AG08396 (cell line): Measurements from ENCODE around the gene CMTM3.
A peak's percentile ranks its signal among the peaks of the same experiment; 100 is the strongest.
"Not testable (repeated sequence)": the region's sequence is repeated elsewhere in the genome, so short reads cannot be mapped to it uniquely, and the experiment has no call there.

Experiments used
- DNase-seq: peaks from one replicate; pipeline ENCODE4 v3.0.0; 2012; ENCODE audit warnings: low spot score, mixed read lengths

The CMTM3 gene

DNA sequence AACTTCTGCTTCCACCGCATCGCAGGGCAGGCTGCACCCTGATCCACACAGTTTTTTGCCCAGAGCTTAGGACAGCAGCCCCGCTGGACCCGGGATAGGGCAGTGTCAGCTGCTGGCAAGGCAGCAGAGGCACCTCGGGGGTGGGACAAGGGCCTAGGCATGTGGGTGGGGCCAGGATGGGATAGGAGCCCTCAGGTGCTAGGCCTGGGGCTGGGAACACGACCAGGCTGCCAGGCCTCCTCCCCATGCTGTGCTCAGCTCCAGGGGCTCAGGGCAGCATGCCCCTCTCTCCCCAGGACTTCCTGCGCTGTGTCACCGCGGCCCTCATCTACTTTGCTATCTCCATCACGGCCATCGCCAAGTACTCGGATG lies 4.6 kb downstream of the CMTM3 start:
- DNase-seq: no peak

DNA sequence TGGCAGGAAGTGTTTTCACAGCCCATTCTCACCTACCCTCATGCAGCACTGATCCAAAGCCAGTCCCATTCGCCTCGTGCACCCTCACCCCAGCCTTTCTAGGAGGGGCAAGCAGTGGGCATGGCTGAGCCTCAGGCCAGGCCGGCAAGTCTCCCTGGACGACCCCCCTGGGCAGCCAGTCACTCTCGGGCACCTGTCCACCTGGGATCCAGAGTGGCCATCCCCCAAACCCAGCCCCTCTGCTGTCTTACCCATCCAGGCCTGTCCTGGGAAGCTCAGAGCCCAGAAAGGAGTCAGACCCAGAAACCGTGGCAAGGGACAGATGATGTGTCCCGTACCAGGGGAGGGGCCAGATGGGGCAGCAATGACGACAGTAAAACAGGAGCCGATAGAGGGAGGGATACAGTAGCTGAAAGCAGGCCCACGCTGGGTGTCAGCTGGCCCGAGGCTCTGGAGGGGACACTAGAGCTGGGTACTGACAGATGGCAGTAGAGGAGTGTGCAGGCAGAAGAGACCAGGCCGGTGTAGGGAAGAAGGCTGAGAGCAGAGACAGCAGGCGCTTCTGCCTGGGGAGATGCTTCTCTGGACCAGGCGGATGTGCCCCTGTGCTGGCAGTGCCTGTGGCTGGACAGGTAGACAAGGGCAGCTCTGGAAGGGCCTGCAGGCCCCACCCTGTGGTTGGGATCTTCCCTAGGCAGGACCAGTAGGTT lies 5.8 kb downstream of the CMTM3 start:
- DNase-seq: no peak

GRCh38 chr16:66611911-66612310 lies 7.4 kb downstream of the CMTM3 start:
- not testable (repeated sequence) for DNase-seq

- DNase-seq: no peak
These were observed 7.9 kb downstream of the CMTM3 start for GRCh38 chr16:66612422-66612821.

DNA sequence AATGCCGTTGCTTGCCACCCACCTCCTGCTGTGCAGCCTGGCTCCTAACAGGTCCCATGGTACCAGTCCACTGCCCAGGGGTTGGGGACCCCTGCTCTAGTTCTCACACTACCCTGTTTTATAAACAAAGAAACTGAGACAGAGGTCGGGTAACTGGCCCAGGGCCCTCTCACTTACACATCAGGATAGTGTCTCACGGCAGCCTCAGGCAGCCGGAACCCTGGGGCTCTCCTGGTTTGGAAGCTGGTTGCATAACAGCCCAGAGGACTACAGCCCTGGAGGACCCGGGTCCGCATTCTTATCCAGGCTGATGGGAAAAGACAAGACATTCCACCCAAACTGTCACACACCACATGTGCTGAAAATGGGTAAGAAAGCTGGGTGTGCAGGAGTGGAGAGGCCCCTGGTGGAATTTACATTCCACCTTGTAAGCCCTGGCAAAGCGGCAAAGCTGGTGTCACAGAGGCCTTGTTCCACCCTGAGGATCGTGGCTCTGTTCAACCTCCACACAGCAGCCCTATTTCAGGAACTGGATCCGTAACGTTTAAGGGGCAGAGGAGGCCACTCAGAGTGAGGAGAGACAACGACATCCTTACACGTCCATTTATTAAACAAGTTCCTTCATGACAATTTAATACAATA lies 9.8 kb downstream of the CMTM3 start:
- DNase-seq: no peak

GRCh38 chr16:66616169-66616568 lies 11.7 kb downstream of the CMTM3 start:
- no peak for DNase-seq

DNA sequence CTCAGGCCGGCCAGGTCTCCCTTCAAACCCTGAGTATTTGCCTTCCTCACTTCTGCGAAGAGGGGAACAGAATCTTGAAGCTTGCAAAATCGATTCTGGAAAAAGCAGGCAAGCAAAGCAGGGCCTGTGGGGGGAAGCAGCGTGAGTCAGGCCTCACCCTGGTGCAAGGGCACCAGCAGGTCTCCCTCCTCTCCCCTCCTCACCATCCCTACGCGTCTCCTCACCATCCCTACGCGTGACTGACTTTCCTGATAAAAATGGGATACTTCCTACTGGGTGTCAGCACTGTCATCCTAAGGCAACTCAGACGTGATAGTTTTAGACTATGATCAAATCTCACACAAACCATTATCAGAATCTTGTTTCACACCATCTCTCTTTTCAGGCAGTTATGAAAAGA lies 12.1 kb downstream of the CMTM3 start:
- no peak for DNase-seq

GRCh38 chr16:66617010-66617434 lies 12.5 kb downstream of the CMTM3 start:
- DNase-seq: no peak

DNA sequence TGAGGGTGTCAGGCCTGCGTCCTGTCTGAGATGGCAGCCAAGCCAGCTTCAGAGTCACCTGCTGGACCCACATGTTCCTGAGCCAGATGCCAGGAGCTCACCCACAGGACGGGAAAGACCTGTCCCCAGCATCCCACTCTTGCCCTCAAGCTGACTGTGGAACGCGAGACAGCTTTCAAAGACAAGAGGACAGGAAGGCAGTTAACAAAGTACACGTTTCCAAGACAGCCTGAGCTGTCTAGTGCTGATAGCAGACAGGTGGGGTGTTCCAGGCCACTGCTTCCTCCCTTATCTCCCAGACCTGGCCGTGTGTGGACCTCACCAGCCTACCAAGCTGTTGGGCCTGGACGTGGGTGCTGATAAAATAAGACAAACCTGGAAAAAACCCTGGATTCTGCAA lies 13.2 kb downstream of the CMTM3 start:
- DNase-seq: no peak

GRCh38 chr16:66618588-66619375 lies 14.3 kb downstream of the CMTM3 start:
- peak; percentile 90 for DNase-seq

DNA sequence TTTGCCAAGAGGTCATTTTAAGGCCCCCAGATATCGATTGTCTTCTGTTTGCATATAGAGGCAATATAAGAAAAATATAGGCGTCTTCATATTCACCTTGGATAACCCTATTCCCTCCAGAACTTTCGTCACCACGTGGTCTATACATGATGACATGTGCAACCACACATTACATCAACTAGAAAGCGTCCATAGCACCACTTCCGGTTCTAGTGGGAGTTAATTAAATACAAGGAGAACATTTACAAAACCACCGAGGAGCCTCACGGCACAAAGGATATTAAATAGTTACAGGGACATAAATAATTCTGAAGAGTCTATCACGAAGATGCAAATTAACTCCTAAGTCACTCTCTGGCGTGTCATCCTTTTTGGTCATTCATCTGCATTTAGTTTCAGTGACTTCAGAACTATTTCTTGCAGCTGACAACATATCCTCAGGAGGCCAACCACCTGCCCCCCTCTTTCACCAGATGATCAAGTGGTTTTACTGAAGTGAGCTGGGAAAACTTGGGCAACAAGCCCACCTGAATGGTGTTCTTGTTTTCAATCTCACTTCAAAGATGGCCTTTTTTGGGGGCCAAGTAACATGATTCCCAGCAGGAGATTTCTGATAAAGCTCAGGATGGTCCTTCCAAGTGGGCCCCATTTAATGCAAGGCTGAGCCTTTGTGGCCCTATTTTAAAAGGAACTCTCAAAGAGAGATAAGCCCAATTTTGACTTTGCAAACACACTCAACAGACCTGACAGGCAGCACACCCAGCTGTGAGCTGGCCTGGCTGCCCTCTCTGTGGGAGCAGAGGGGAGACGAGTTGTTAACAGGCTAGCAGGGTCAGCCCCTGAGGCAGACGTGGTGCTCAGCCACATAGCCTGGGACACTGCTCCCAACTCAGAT lies 15.3 kb downstream of the CMTM3 start:
- DNase-seq: no peak

GRCh38 chr16:66620429-66620795 lies 15.9 kb downstream of the CMTM3 start:
- no peak for DNase-seq

DNA sequence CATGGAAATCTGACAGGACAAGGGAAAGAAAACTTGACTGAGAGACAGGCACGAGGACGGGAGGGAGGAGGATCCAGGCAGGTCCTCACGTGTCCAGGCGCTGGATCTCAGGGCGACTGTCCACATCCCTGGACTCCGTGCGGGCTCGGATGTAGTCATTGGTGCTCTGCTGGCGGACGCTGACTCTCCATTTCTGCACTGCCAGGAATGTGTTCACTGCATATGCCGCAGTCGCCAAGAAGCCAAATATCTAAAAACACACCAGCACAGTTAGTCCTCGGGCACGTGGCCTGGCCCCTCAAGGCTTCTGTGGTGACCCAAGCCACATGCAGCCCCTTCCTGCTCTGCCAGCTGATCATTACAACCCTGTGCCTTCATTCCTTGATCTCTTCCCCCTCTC lies 17.5 kb downstream of the CMTM3 start:
- no peak for DNase-seq

DNA sequence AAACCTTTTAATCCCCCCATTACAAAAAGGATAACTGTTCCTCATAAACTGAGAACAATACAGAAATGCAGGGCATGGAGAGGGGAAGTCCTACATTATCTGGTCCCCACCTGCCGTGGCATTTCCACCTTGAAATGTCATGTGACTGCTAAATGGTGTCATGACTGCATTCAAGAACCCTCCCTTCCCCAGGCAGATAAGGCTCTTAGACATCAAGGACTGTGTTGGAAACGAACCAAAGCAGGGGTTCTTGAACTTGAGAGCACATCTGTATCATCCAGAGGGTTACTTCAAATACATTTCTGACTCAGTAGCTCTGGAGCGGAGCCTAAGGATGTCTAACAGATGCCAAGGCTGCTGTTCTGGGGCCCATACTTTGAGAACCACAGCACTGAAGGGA lies 18.4 kb downstream of the CMTM3 start:
- DNase-seq: no peak

DNA sequence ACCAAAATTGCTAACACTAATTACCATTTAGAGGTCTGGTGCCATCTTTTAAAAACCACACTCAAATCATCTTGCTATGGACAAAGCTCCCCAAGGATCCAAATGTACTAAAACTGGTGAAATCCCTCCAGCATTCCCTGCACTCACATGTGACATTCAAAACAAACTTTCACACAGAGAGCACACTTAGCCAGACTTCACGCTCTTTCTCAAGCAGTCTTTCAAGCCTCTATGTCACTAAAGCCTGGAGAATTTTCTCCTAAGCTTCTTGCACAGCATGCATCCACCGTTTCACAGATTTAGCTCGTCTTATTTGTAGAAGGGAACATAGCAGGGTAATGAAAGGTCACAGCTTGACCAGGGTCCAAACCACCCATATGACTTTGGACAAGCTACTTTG lies 19.3 kb downstream of the CMTM3 start:
- no peak for DNase-seq

DNA sequence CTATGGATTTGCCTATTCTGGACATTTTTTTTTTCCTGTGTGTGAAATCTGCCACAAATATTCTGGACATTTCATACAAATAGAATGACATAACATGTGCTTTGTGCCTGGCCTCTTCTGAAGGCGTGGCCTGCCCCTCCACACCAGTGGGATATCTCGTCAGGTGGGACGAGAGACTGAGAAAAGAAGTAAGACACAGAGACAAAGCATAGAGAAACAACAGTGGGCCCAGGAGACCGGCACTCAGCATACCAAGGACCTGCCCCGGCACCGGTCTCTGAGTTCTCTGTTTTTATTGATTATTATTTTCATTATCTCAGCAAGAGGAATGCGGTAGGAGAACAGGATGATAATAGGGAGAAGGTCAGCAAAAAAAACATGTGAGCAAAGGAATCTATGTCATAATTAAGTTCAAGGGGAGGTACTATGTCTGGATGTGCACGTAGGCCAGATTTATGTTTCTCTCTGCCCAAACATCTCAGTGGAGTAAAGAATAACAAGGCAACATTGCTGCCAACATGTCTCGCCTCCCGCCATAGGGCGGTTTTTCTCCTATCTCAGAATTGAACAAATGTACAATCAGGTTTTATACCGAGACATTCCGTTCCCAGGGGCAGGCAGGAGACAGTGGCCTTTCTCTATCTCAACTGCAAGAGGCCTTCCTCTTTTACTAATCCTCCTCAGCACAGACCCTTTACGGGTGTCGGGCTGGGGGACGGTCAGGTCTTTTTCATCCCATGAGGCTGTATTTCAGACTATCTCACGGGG lies 23.3 kb downstream of the CMTM3 start:
- not testable (repeated sequence) for DNase-seq

DNA sequence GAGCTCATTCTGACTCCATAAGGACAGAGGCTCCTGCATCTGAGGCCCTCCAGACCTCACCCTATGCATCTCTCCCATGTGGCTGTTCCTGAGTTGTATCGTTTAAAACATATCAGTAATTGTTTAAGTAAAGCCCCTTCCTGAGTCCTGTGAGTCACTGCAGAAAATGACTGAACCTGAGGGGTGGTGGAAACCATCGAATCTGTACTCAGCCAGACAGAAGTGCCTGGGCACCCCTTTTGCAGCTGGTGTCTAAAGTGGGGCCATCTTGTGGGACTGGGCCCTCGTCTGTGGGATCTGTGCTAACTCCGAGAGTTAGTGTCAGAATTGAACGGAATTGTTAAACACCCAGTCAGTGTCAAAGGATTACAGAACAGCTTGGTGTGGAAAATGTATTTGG lies 25.4 kb downstream of the CMTM3 start:
- no peak for DNase-seq

GRCh38 chr16:66630561-66631260 lies 26.2 kb downstream of the CMTM3 start:
- DNase-seq: not testable (repeated sequence)

GRCh38 chr16:66631558-66631957 lies 27.1 kb downstream of the CMTM3 start:
- DNase-seq: not testable (repeated sequence)

DNA sequence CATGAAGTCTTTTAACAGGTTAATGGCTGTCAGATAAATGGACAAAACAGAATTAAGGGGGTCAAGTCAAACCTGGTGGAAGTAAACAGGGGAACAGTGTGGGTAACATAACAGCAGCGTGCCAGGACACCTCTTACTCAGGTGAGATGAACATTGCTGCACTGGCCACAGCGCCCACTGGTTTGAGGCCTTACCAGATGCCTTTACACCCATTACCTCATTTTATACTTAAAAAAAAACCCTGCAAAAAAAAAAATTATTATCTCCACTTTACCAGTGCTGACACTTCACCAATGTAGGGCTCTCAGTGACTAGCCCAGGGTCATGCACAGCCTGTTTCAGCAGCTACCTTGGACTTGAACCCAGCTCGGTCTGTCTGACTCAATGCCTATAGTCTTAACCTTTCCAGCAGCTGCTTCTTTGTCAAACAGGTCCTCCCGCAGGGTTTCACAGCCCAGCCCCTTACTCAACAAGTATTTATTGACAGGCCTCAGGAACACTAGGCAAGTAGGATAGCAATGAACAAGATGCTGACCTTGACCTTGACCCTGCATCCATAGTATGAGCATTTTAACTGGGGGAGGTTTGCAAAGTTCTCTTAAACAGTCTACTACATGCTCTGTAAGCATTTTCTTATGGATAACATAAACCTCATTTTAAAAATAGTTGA lies 30.2 kb downstream of the CMTM3 start:
- no peak for DNase-seq
